GM13976 (cell line): ENCODE data around the gene MAN1C1.

Experiments
- DNase-seq: peaks from one replicate; pipeline ENCODE4 v3.0.0; 2012; ENCODE audit warnings: low spot score
- in situ Hi-C: fragments of 300-500 bp; cut with MboI; formaldehyde crosslinking; loops from one replicate; pipeline ENCODE4 v1.12.0; 2022; ENCODE audit warnings: low sequenced_read_pairs, mixed read lengths, inconsistent platforms; ENCODE audit not compliant: unreplicated experiment
- TF ChIP-seq, protein P1 (sequence below): IDR thresholded peaks from 2 replicates; pipeline ENCODE4 v1.5.1; 2012; ENCODE audit warnings: borderline replicate concordance, mild to moderate bottlenecking; ENCODE audit not compliant: insufficient read depth; ENCODE audit errors: extremely low read depth, missing control alignments, control extremely low read depth

The MAN1C1 gene

GRCh38 chr1:25649505-25650288, 33.1 kb downstream of the MAN1C1 start:
- TF ChIP-seq, protein P1, sequence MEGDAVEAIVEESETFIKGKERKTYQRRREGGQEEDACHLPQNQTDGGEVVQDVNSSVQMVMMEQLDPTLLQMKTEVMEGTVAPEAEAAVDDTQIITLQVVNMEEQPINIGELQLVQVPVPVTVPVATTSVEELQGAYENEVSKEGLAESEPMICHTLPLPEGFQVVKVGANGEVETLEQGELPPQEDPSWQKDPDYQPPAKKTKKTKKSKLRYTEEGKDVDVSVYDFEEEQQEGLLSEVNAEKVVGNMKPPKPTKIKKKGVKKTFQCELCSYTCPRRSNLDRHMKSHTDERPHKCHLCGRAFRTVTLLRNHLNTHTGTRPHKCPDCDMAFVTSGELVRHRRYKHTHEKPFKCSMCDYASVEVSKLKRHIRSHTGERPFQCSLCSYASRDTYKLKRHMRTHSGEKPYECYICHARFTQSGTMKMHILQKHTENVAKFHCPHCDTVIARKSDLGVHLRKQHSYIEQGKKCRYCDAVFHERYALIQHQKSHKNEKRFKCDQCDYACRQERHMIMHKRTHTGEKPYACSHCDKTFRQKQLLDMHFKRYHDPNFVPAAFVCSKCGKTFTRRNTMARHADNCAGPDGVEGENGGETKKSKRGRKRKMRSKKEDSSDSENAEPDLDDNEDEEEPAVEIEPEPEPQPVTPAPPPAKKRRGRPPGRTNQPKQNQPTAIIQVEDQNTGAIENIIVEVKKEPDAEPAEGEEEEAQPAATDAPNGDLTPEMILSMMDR = no peak
- DNase-seq = no peak
- in situ Hi-C loops = no loop called here

DNA sequence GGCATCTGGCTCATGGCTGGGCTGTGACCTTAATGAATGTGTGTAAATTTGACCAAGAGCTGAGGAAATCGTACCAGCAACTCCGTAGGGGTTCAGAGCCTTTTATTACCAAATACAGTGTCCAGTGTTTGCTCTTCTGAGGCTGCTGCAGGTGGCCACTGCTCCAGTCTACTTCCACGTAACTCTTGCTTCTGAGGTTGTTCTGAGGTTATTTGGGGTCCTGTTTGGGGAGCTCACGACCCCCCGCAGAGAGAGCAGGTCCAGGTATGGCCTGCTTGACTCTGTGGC, 33.6 kb downstream of the MAN1C1 start:
- in situ Hi-C loops = no loop called here
- DNase-seq = no peak
- TF ChIP-seq, protein P1 = no peak

GRCh38 chr1:25651036-25651640, 34.5 kb downstream of the MAN1C1 start:
- in situ Hi-C loops = no loop called here
- TF ChIP-seq, protein P1 = no peak

GRCh38 chr1:25651824-25652741, 35.5 kb downstream of the MAN1C1 start:
- in situ Hi-C loops = no loop called here
- no peak for DNase-seq
- TF ChIP-seq, protein P1 = no peak

More at GRCh38 chr1:25651036-25651640, 34.5 kb downstream of the MAN1C1 start:
- no peak for DNase-seq

GRCh38 chr1:25653558-25653957, 37.0 kb downstream of the MAN1C1 start:
- in situ Hi-C loops = no loop called here
- TF ChIP-seq, protein P1 = no peak
- DNase-seq = no peak

DNA sequence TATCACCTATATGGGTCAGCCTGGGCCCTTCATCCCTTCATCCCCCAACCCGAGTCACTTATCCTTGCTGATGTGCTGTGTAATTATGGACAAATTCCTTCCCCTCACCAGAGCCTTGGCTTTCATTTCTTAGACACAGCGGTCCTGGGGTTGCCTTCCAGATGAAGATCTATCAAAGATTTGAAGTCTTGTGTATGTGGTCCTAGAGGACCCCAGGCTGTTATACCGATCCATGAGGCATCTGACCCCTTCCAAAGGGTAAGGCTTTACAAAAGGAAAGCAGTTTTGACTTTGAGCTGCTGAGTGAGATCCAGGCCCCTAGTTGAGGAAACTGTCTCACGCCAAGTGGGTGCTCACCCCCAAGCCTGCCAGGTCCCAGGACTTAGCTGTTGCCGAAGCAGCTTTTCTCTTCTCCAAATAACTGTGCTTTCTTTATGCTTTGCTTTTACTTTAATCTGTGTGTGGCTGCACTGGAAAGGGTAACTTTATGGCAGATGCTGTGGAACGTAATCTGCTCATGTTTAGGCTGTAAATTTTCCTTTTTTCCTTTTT, 37.6 kb downstream of the MAN1C1 start:
- in situ Hi-C loops = no loop called here
- TF ChIP-seq, protein P1 = no peak
- no peak for DNase-seq
